ENCODE data around the gene SETD3. TPM values are rescaled to one million over a fixed set of nuclear protein-coding genes. Genes with fewer than 3 reads are reported as not detected.

Gene SETD3
- total and polyA plus RNA-seq, 4 donors: 36.4 to 60.9 (median 49.7) TPM

DNA sequence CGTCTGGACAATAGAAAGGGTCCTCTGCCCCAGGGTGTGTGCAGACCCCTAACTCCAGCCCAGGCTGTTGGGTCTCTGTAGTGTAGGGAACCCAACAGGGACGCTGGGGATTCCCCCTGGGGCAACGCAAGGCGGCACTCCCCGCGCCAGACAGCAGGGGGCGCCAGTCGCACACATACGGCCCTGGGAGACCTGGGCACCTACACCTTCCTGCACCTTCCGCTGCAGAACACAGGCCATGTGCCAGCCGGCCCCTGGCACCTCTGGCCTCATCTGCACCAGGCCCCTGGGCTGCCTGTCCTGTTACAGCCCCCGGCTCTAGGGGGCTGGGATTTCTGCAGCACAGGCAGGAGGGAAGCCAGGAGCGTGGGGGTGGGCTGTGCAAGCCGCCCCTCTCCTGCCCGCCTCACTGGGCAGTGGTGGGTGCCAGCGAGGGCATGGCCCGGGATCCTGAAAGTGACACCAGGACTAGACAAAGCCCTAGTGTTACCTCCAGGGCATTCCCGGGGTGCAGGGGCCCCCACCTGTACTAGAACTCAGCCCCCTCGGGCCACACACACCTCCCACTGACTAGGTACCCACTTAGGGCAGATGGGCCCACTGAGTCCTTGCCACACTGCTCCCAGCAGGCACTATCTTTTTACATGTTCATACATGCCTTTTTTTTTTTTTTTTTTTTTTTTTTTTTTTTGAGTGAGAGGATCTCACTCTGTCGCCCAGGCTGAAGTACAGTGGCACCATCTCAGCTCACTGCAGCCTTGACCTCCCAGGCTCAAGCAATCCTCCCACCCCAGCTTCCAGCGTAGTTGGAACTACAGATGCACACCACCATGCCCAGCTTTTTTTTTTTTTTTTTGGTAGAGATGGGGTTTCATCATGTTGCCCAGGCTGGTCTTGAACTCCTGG, 38.0 kb upstream of the SETD3 start:
- Histone ChIP-seq H3K4me1 (ENCODE audit: control insufficient read depth in 5 of 5, insufficient read depth in 5 of 5, low read length in 5 of 5) (peaks cover 0 to 24% (median 5%) of the 10 kb centered on the region in 5 donors), H3K9ac (ENCODE audit: insufficient read depth in 1 of 2, low read length in 2 of 2) (no peak overlapping the region), H3K27ac (ENCODE audit: low read depth in 1 of 2, low read length in 1 of 2) (no peak overlapping the region), H3K27me3 (ENCODE audit: control insufficient read depth in 3 of 3, insufficient read depth in 3 of 3, low read length in 2 of 3) (no peaks in the 10 kb centered on the region), H3K9me3 (ENCODE audit: control insufficient read depth in 4 of 4, insufficient read depth in 3 of 4, low read length in 3 of 4) (peaks cover 0 to 2% (median 0%) of the 10 kb centered on the region in 4 donors), H3K36me3 (ENCODE audit: control insufficient read depth in 4 of 4, insufficient read depth in 4 of 4, low read length in 4 of 4) (peaks cover 0 to 16% (median 0%) of the 10 kb centered on the region in 4 donors), H3K4me3 (no peak overlapping the region)
- ATAC-seq (ENCODE audit: insufficient read depth, low FRiP score): peak; percentile 65
- peak; percentile 54 to 78 (median 54) for DNase-seq
- 41 to 49% methylated on average over 18 to 21 of the region's 21 CpGs for WGBS, 2 donors
- TF ChIP-seq, protein P1, sequence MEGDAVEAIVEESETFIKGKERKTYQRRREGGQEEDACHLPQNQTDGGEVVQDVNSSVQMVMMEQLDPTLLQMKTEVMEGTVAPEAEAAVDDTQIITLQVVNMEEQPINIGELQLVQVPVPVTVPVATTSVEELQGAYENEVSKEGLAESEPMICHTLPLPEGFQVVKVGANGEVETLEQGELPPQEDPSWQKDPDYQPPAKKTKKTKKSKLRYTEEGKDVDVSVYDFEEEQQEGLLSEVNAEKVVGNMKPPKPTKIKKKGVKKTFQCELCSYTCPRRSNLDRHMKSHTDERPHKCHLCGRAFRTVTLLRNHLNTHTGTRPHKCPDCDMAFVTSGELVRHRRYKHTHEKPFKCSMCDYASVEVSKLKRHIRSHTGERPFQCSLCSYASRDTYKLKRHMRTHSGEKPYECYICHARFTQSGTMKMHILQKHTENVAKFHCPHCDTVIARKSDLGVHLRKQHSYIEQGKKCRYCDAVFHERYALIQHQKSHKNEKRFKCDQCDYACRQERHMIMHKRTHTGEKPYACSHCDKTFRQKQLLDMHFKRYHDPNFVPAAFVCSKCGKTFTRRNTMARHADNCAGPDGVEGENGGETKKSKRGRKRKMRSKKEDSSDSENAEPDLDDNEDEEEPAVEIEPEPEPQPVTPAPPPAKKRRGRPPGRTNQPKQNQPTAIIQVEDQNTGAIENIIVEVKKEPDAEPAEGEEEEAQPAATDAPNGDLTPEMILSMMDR (IDR thresholded peaks at IDR 0.05; ENCODE audit: control extremely low read depth, extremely low read depth): peak; percentile 94

DNA sequence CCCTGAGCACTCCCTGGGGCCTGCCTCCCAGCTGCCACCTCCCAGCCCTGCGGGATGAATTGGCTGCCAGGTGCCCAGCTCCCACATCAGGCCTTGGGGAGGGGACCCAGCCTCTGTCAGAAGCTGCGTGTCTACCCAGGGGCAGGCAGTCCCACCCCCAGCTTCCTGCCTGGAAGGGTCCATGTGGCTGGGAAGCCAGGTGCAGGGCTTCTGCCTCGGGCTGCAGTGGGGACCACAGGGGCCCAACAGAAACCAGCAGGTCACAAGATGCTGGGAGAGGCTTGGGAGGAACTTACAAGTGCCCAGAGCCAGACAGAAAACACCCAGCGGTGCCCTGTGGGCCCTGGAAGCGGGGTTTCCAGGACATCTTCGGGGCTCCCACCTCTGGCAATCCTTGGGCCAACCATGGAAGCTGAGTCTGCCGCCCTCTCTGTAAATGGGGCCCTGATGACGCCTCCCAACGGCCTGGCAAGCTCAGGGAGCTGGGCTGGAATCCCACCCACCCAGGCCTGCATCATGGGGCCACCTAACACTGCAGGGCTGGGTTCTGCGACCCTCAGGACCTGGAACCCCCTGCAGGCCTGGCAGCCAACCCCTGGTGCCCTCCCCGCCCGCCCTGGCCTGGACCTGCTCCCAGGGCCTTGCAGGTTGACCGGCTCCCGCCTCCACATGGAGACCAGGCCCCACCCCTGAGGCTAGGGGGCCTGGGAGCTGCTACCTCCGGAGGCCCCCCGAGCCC, 37.2 kb upstream of the SETD3 start:
- ATAC-seq (ENCODE audit: insufficient read depth, low FRiP score): no peak
- peaks cover 0 to 2% (median 0%) of the 10 kb centered on the region in 4 donors for H3K9me3 ChIP-seq (ENCODE audit: control insufficient read depth in 4 of 4, insufficient read depth in 3 of 4, low read length in 3 of 4)
- TF ChIP-seq, protein P1 (IDR thresholded peaks at IDR 0.05; ENCODE audit: control extremely low read depth, extremely low read depth): no peak
- H3K27ac ChIP-seq (ENCODE audit: low read depth in 1 of 2, low read length in 1 of 2): no peak overlapping the region
- no peak overlapping the region for H3K4me3 ChIP-seq
- H3K4me1 ChIP-seq (ENCODE audit: control insufficient read depth in 5 of 5, insufficient read depth in 5 of 5, low read length in 5 of 5): peaks cover 0 to 15% (median 5%) of the 10 kb centered on the region in 5 donors
- peaks cover 0 to 24% (median 0%) of the 10 kb centered on the region in 4 donors for H3K36me3 ChIP-seq (ENCODE audit: control insufficient read depth in 4 of 4, insufficient read depth in 4 of 4, low read length in 4 of 4)
- H3K9ac ChIP-seq (ENCODE audit: insufficient read depth in 1 of 2, low read length in 2 of 2): no peak overlapping the region
- no peaks in the 10 kb centered on the region for H3K27me3 ChIP-seq (ENCODE audit: control insufficient read depth in 3 of 3, insufficient read depth in 3 of 3, low read length in 2 of 3)
- 68 to 70% methylated on average over 15 to 16 of the region's 16 CpGs for WGBS, 2 donors
- DNase-seq: no peak

DNA sequence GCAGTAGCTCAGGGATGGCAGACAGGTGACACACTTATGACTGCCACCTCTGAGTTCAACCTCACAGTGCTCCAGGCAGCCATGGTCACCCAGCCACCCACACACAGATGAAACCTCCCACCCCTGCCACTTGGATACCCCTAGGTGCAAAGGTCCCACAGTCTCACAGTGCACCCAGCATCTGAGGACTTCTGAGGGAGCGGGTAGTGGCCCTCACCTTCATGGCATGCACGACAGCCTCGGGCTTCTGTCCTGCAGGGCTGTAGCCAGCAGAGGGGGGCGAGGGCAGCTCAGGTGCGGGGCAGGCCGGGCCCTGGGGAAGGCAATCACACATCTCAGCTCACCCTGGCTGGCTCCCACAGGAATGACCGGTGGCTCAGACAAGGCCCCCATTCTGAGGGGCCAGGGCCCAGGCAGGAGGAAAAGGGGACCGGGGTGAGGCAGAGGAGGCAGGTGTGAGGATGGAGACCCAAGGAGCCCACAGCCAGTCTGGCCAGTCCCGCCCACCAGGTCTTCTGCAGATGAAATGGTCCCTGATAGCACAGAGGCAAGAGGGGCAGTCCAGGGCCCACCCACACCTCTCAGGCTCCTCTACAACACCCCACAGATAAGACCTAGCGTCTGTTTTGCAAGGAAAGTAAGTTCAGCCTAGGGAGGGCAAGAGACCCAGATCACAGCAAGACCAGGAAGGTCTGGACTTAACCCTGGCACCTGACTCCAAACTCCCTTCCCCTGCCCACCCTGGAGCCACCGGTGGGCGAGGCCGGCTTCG, 36.4 kb upstream of the SETD3 start:
- Histone ChIP-seq H3K27me3 (ENCODE audit: control insufficient read depth in 3 of 3, insufficient read depth in 3 of 3, low read length in 2 of 3) (no peaks in the 10 kb centered on the region), H3K9me3 (ENCODE audit: control insufficient read depth in 4 of 4, insufficient read depth in 3 of 4, low read length in 3 of 4) (peaks cover 0 to 2% (median 0%) of the 10 kb centered on the region in 4 donors), H3K27ac (ENCODE audit: low read depth in 1 of 2, low read length in 1 of 2) (no peak overlapping the region), H3K4me3 (no peak overlapping the region), H3K4me1 (ENCODE audit: control insufficient read depth in 5 of 5, insufficient read depth in 5 of 5, low read length in 5 of 5) (peaks cover 0 to 7% (median under 1%) of the 10 kb centered on the region in 5 donors), H3K9ac (ENCODE audit: insufficient read depth in 1 of 2, low read length in 2 of 2) (no peak overlapping the region), H3K36me3 (ENCODE audit: control insufficient read depth in 4 of 4, insufficient read depth in 4 of 4, low read length in 4 of 4) (peaks cover 0 to 29% (median 0%) of the 10 kb centered on the region in 4 donors)
- no peak for DNase-seq
- ATAC-seq (ENCODE audit: insufficient read depth, low FRiP score): no peak
- TF ChIP-seq, protein P1 (IDR thresholded peaks at IDR 0.05; ENCODE audit: control extremely low read depth, extremely low read depth): no peak
- WGBS, 2 donors: 80 to 91% methylated on average over 14 of the region's 14 CpGs

All from lung (tissue), 12 donors.